Vagina (tissue), 2 donors: ENCODE results near the gene IQUB. TPM values are rescaled to one million over a fixed set of nuclear protein-coding genes. Genes with fewer than 3 reads are reported as not detected.
A peak's percentile ranks its signal among the peaks of the same experiment; 100 is the strongest.

ENCODE experiments used
- DNase-seq, 2 donors: peaks; one replicate each; pipeline ENCODE4 v3.0.0-alpha.2; 2017; ENCODE audit errors: extremely low spot score in 2 of 2
- H3K27ac ChIP-seq: fragments of 200-600 bp; sonication (generic); one replicate; pipeline ENCODE4 v1.5.1; 2019
- H3K27me3 ChIP-seq: fragments of 200-600 bp; sonication (generic); one replicate; pipeline ENCODE4 v1.5.1; 2019
- H3K36me3 ChIP-seq, 2 donors: fragments of 200-600 bp; sonication (generic); one replicate each; pipeline ENCODE4 v1.5.1; 2017 to 2019
- H3K4me1 ChIP-seq: fragments of 200-600 bp; sonication (generic); one replicate; pipeline ENCODE4 v1.5.1; 2019
- H3K4me3 ChIP-seq, 2 donors: fragments of 200-600 bp; sonication (generic); 1 replicate in 1 of 2; 2 replicates in 1 of 2; pipeline ENCODE4 v1.5.1; 2016 to 2019
- H3K9me3 ChIP-seq: fragments of 200-600 bp; sonication (generic); one replicate; pipeline ENCODE4 v1.5.1; 2019
- CTCF ChIP-seq, 3 experiments: fragments of 450-650 bp in 2 of 3; fragments of 200-600 bp in 1 of 3; sonication (generic) in 1 of 3; IDR thresholded peaks; one replicate each; pipeline ENCODE4 v1.5.1; 2017 to 2019; ENCODE audit warnings: antibody characterized with exemption in 3 of 3, mild to moderate bottlenecking in 2 of 3, moderate library complexity in 2 of 3
- POLR2A ChIP-seq, 2 donors: fragments of 450-650 bp; IDR thresholded peaks; one replicate each; pipeline ENCODE4 v1.6.1; 2017; ENCODE audit warnings: antibody characterized with exemption in 2 of 2, mild to moderate bottlenecking in 2 of 2, moderate library complexity in 2 of 2
- POLR2AphosphoS5 ChIP-seq, 2 donors: sonication (generic); formaldehyde crosslinking; IDR thresholded peaks; one replicate each; pipeline ENCODE4 v1.9.0; 2017; ENCODE audit warnings: antibody characterized with exemption in 2 of 2, mild to moderate bottlenecking in 2 of 2, low read depth in 1 of 2; ENCODE audit not compliant: insufficient read depth in 1 of 2
- intact Hi-C: fragments of 100-400 bp; cut with DNase I; formaldehyde crosslinking; loops from one replicate; pipeline ENCODE4 v1.15.1; 2023
- total RNA-seq: library from RNA; depleted of rRNA; stranded (reverse); fragments of >200 nt; gene quantifications from one replicate; pipeline ENCODE4 v1.2.3, GENCODE V29; 2016

The IQUB gene
- 0.98 TPM for total RNA-seq

DNA sequence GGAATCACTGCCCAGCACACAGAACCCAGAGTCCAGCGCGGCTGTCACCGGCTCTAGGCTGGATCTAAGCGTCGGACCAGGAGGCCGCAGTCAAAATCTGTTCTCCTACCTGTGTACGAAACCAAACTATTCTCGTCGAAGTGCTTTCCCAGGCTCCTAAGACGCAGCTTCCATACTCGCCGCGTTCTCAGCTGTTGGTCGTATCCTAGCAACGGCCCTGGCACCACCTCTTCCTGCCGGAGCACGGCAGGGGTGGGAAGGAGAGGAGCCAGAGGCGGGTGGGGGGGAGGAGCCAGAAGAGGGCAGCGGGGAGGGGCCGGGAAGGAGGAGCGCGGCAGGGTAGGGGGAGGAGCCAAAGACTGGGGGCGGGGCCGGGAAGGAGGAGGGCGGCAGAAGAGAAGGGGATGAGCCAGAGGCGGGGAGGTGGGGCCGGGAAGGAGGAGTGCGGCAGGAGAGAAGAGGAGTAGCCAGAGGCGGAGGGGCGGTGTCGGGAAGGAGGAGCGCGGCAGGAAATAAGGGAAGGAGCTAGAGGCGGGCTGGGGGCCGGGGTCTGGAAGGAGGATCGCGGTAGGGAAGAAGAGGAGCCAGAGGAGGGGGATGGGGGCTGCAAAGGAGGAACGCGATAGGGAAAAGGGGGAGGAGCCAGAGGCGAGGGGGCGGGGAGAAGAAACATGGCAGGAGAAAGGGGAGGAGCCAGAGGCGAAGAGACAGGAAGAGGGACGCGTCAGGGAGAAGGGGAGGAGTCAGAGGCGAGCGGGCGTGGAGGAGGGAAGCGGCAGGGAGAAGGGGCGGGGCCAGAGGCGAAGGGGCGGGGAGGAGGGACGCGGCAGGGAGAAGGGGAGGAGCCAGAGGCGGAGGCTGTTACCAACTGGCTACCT, at the start of gene IQUB:
Gene IQUB (minus strand): TSS at position 213 of the 878 bp plus-strand sequence. CDS start 22,255 bp downstream, outside the sequence.
- no peak for TF ChIP-seq CTCF (IDR thresholded peaks at IDR 0.05)
- peak; percentile 7 to 46 for TF ChIP-seq POLR2AphosphoS5 (IDR thresholded peaks at IDR 0.05; ENCODE audit: insufficient read depth in 1 of 2, low read depth in 1 of 2)
- TF ChIP-seq POLR2A (IDR thresholded peaks at IDR 0.05) = peak in 1 of 2 donors; percentile 32
- Histone ChIP-seq H3K27me3 (no peaks in the 10 kb centered on the region), H3K9me3 (no peaks in the 10 kb centered on the region), H3K4me1 (peaks cover 10% of the 10 kb centered on the region), H3K4me3 (peak within 1 kb of the TSS; percentile 61 to 68), H3K36me3 (no peaks in the 10 kb centered on the region), H3K27ac (peak within 1 kb of the TSS; percentile 89)
- intact Hi-C loops = no loop called here
- DNase-seq = peak; percentile 98 to 99

DNA sequence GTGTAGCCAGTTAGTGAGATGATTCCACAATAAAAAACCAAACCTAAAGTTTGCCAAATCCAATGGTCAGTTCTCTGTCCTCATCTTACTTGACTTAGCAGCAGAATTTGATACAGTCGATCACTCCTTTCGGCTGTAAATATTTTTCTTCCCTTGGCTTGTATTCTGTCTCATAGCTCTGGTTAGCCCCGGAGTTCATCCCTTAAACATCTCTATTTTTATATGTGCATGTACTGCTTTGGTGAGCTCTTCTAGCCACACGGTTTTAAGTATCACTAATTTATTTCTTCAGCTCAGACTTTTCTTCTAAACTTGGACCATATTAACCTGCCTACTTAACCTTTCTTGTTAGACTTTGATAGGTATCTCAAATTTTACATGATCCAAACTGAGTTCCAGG, 49.4 kb upstream of the IQUB start:
- no peak for DNase-seq
- no peak overlapping the region for H3K4me3 ChIP-seq
- H3K9me3 ChIP-seq = no peaks in the 10 kb centered on the region
- no peak overlapping the region for H3K27ac ChIP-seq
- no peaks in the 10 kb centered on the region for H3K36me3 ChIP-seq
- intact Hi-C loops = no loop called here
- no peaks in the 10 kb centered on the region for H3K27me3 ChIP-seq
- no peaks in the 10 kb centered on the region for H3K4me1 ChIP-seq
- TF ChIP-seq POLR2A (IDR thresholded peaks at IDR 0.05) (no peak), POLR2AphosphoS5 (IDR thresholded peaks at IDR 0.05; ENCODE audit: insufficient read depth in 1 of 2, low read depth in 1 of 2) (no peak), CTCF (IDR thresholded peaks at IDR 0.05) (no peak)

DNA sequence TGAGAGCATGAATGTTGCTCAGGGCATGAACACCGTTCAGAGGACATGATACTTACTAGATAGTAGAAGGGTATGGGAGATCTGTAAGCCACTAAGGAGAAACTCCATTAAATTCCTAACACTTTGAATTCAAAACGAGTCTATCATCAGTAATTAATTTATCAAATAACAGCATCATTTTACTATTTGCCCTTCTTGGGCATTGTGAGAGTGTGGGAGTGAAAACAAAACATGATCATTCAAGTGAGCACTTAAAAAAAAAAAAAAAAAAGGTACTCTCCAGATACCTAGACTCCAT, 46.7 kb upstream of the IQUB start:
- Histone ChIP-seq H3K36me3 (no peaks in the 10 kb centered on the region), H3K27ac (no peak overlapping the region), H3K4me3 (no peak overlapping the region), H3K9me3 (no peaks in the 10 kb centered on the region), H3K4me1 (no peaks in the 10 kb centered on the region), H3K27me3 (no peaks in the 10 kb centered on the region)
- intact Hi-C loops = no loop called here
- no peak for DNase-seq
- no peak for TF ChIP-seq POLR2AphosphoS5 (IDR thresholded peaks at IDR 0.05; ENCODE audit: insufficient read depth in 1 of 2, low read depth in 1 of 2)
- TF ChIP-seq POLR2A (IDR thresholded peaks at IDR 0.05) = no peak
- peak in 1 of 3 experiments; percentile 2 for TF ChIP-seq CTCF (IDR thresholded peaks at IDR 0.05)

GRCh38 chr7:123580406-123581161, 46.2 kb upstream of the IQUB start:
- Histone ChIP-seq H3K4me3 (no peak overlapping the region), H3K27me3 (no peaks in the 10 kb centered on the region), H3K9me3 (no peaks in the 10 kb centered on the region), H3K4me1 (no peaks in the 10 kb centered on the region), H3K27ac (no peak overlapping the region), H3K36me3 (no peaks in the 10 kb centered on the region)
- intact Hi-C loops = no loop called here
- no peak for DNase-seq
- no peak for TF ChIP-seq POLR2A (IDR thresholded peaks at IDR 0.05)
- TF ChIP-seq POLR2AphosphoS5 (IDR thresholded peaks at IDR 0.05; ENCODE audit: insufficient read depth in 1 of 2, low read depth in 1 of 2) = no peak
- peak in 2 of 3 experiments; percentile 8 to 21 for TF ChIP-seq CTCF (IDR thresholded peaks at IDR 0.05)
